Measurements from ENCODE around the gene RAP2C.
"Not testable (repeated sequence)": the region's sequence is repeated elsewhere in the genome, so short reads cannot be mapped to it uniquely, and the experiment has no call there.

Gene RAP2C

DNA sequence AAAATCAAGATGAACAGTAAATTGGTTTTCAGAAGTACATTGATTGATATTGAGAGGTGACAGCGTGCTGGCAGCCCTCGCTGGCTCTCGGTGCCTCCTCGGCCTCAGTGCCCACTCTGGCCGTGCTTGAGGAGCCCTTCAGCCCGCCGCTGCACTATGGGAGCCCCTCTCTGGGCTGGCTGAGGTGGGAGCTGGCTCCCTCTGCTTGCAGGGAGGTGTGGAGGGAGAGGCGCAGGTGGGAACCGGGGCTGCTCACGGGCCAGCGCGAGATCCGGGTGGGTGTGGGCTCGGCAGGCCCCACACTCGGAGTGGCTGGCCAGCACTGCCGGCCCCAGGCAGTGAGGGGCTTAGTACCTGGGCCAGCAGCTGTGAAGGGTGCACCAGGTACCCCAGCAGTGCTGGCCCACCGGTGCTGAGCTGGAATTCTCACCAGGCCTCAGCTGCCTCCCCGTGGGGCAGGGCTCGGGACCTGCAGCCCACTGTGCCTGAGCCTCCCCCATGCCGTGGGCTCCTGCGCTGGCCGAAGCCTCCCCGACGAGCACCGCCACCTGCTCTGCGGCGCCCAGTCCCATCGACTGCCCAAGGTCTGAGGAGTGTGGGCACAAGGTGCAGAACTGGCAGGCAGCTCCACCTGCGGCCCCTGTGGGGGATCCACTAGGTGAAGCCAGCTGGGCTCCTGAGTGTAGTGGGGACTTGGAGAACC is 25.2 kb downstream of the RAP2C start:
- DNase-seq: no peak

DNA sequence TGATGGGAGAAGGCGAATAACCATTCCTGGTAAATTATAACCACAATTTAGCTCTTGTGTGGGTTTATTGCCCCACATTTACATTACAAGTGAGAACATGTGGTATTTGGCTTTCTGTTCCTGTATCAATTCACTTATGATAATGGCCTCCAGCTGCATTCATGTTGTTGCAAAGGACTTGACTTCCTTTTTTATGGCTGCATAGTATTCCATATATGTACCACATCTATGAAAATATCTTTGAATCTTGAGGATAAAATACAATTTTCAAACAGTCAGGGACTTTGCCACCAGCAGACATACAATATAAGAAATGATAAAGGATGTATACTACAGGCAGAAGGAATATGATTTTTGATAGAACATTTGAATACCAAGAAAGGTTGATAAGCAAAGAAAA is 27.3 kb downstream of the RAP2C start:
- DNase-seq: no peak

DNA sequence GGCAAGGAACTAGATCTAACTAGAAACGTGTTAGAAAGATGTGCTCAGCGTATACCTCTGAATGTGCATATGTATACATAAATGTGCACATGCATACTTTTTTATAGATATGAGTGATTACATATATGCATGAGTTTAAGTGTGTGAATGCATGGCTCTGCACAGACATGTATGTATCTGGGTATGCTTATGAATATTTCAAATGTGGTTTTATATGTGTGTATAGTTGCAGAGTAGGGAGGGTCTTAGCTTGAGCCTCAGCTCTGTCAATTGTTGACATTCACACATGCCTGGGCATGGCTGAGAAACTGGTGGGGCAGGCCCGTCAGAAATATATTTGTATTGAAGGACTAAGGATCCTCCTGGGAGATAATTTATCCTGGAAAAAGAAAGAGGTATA is 31.1 kb downstream of the RAP2C start:
- DNase-seq: no peak

DNA sequence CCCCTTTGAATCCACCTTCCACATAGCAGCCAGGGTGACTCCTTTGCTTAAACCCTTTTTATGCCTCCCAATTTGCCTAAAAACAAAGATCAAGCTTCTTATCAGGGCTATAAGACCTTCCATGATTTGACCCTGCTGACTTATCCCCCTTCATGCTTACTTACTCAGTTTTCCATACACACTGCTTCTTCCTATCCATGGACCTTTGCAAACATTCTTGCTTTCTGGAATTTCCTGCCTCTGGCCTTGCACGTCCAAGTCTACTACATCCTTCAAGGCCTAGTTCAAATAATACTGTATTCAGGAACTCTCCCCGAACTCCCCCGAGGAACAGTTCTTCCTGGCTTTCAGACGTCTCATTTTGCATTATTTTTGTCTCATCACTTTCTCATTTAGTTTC is 31.8 kb downstream of the RAP2C start:
- no peak for DNase-seq

DNA sequence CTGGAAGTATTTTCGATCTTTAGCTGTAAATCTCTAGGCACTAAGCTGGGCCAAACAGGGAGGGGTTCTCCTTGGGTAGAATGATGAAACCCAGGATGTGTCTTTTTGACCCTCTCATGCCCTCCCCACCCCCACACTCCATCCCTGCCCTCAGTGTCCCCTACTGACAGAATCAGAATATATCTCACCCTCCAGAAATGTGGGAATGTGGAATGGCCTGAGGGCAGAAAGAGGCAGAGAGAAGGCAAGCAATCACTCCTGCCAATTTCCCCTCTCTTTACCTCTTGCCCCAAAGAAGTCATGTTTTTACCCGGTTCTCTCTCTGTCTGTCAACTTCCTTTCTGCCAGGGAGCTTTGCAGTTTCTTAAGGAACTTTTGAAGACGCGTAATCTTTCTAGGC is 34.4 kb downstream of the RAP2C start:
- DNase-seq: no peak

DNA sequence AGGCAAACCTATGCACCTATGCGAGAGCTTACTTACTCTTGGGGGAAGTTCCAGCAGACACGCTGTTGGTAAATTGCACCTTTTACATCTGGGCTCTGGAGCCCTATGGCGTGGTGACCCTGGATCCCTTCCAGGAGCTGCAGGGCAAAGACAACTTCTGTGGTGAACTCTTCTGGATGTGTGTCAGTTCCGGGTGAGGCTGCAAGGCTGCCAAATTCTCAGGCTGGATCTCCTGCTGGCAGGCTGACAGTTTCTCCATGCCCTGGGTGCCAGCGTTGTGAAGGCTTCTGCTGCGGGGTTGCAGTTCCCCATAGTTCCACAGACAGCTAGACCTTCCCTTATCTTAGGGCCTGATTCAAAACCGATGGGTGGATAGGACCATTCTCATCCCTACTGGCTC is 37.9 kb downstream of the RAP2C start:
- no peak for DNase-seq

DNA sequence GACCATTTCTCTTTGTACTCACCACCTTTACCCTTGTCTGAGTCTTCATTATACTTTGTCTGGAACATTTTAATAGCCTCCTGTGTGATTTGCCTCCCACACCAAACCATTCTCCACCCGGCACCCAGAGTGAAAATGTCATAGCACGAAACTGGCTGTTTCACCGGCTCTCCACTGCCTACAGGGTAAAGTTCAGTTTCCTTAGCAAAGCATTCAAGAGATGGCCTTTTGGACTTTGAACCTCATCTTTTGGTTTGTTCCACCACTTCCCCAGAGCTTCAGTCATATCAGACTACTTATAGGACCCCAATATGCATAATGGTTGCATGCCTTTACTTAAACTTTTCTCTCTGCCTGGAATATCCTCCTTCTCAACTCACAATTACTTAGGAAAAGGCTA is 38.3 kb downstream of the RAP2C start:
- DNase-seq: no peak

DNA sequence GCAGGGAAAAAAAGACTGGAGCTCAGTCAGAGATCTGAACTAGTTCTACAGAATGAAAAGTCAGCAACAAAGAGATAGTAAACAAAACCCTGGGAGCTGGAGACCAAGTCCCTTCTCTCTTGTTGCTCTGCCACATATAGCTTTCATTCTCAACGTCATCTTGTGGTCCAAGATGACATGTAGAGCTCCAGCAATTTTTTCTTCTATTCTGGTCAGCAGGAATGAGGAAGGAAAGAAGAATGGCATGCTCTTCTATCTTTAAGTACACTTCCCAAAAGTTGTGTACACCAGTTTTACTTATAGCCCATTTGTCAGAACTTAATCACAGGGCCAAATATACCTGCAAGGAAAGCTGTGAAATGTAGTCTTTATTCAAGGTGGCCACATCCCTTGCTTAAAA is 45.6 kb downstream of the RAP2C start:
- no peak for DNase-seq

DNA sequence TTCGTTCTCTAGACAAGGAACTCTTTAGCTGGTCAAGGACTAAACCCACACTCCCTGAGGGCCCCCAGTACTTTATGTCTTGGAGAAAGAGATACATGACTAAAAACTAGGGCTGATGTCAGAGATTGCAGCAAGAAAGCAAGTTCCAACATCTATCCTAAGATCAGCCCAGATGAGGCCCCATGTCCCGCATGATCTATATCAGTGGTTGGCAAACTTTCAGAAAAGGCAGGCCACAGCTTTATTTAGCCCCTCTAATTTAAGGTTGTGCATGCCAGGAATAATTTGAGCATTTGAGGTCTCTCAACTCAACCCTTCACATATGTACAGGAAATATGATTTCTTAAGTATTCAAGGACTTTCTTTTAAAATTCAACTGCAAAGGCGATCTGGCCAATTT is 47.4 kb downstream of the RAP2C start:
- no peak for DNase-seq

DNA sequence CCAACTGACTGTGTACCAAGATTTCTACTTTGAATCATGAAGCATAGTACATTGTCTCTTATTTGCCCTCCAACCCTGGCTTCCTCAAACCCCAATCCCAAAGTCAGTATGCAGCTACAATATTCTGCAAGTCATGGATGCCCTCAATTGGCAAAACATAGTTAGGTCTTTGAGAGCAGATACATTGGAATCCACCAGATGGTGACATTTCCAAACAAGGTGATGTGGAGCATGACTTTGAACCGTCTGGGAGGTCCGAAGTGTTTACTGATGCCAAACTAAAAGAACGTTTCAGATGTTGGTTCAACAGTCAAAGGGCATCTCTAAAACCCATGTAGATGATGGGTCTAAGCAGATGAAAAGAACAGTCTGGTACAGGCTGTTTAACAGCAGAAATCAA is 47.8 kb downstream of the RAP2C start:
- DNase-seq: no peak

DNA sequence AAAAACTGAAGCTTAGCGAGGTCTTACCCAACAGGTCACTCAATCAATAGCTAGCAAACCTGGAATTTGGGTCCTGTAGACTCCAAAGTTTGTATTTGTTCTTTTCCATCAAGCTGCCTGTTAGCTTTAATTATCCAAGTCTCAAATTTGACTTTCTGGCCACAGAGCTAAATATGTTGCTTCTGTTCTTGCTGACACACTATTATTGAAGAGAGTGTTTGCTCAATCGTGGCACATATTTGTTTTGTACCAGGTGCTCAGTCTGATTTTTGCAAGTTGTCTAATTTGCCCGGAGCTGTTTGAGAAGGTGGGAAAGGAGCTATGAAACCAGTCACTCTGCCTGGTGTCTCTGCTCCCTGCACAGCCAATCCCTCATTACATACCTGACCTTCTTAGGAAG is 49.7 kb downstream of the RAP2C start:
- no peak for DNase-seq

DNA sequence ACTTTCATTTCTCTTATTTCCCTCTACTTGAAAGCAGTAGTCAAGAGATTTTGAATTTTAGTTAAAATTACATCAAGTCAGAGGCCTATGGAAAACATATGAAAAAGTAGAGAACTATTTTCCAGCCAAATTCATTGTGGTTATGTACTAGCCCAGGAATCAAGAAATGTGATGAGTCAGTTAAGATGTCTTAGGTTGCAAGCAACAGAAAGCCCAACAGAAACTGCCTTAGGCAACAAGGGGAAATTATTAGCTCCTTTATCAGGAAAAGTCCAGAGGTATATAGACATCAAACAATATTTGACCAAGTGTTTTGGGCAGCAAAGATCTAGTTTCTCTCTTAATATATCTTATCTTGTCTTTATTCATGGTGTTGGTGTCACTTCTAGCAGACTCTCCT is 53.6 kb downstream of the RAP2C start:
- no peak for DNase-seq

DNA sequence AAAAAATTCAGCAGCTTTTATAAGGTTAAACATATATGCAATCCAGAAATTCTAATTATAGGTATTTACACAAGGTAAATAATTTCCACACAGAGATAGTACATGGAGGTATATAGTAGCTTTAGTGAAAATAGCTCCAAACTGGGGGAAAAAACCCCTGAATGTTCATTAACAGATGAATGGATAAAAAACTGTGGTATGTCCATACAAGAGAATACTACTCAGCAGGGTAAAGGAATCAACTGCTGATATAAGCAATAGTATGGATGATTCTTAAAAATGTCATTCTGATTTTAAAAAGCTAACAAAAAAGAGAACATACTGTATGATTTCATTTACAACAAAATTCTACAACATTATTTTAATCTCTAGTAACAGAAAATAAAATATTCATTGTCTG is 54.2 kb downstream of the RAP2C start:
- no peak for DNase-seq

DNA sequence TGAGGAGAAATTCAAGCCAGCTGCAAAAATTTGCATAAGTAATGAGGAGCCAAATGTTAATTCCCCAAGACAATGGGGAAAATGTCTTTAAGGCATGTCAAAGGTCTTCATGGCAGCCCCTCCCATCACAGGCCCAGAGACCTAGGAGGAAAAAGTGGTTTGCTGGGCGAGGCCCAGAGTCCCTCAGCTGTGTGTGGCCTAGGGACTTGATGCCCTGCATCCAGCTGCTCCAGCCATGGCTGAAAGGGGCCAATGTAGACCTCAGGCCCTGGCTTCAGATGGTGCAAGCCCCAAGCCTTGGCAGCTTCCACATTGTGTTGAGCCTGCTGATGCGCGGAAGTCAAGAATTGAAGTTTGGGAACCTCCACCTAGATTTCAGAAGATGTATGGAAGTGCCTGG is 56.2 kb downstream of the RAP2C start:
- DNase-seq: not testable (repeated sequence)

DNA sequence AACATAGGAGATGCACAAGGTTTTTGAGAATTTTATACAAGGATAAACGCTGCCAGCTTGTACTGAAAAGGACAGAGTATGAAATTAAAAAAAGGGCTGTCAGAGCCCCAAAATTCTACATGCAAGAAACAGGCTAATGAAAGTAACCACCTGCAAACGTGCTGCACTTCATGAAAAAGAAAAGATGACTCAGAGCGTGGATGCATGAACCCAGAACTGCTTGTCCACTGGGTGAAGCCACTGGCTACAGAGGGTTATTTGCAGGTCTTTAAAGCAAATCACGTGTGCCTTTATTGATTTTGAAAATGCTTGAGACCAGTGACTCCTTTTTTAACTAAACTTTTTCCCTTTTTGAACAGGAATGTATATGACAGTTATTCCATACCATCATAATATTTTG is 66.1 kb downstream of the RAP2C start:
- no peak for DNase-seq

Measured in activated T-cell treated with anti-CD3 and anti-CD28 coated beads, Interleukin-2, amount 50 U/mL, for 48 hours (primary cell).